HEK293 (cell line): ENCODE results near the gene CAVIN3.

Experiments used
- CTCF ChIA-PET: fragments of 350-600 bp; formaldehyde crosslinking; extraction: SDS; loops from one replicate; lab custom pipeline; 2021; ENCODE audit warnings: antibody characterized with exemption; lab: Yijun Ruan, JAX
- POLR2A ChIA-PET: fragments of 300-600 bp; formaldehyde crosslinking; extraction: SDS; loops from one replicate; lab custom pipeline; 2020; ENCODE audit warnings: antibody characterized with exemption, inconsistent platforms; lab: Yijun Ruan, JAX
- H3K27ac ChIP-seq: fragments of 200-500 bp; sonication (Bioruptor generic); 2 replicates; pipeline ENCODE4 v1.5.1; 2014; ENCODE audit warnings: low read depth, low read length, control low read depth, inconsistent platforms; ENCODE audit errors: extremely low read depth
- H3K36me3 ChIP-seq, 2 experiments: fragments of 200-500 bp in 1 of 2; sonication (Bioruptor generic) in 1 of 2; 1 replicate in 1 of 2; 2 replicates in 1 of 2; pipeline ENCODE4 v1.5.1; 2014 to 2017; ENCODE audit warnings: inconsistent platforms in 2 of 2, low read length in 2 of 2; ENCODE audit not compliant: control insufficient read depth in 2 of 2, insufficient read depth in 1 of 2
- H3K4me1 ChIP-seq: fragments of 200-500 bp; sonication (Bioruptor generic); 2 replicates; pipeline ENCODE4 v1.5.1; 2014; ENCODE audit warnings: mild to moderate bottlenecking, low read length, inconsistent platforms; ENCODE audit not compliant: control insufficient read depth, insufficient read depth
- H3K4me3 ChIP-seq: 2 replicates; pipeline ENCODE4 v1.5.1; 2011; ENCODE audit warnings: low read depth, mild to moderate bottlenecking, control low read depth, low read length, moderate library complexity
- H3K9me3 ChIP-seq: fragments of 200-500 bp; sonication (Bioruptor generic); 2 replicates; pipeline ENCODE4 v1.5.1; 2014; ENCODE audit warnings: low read depth, low read length, inconsistent platforms; ENCODE audit not compliant: control insufficient read depth, insufficient read depth
- GLI2 ChIP-seq: fragments of 450-650 bp; formaldehyde crosslinking; IDR thresholded peaks from 2 replicates; pipeline ENCODE4; 2017; ENCODE audit warnings: missing biosample characterization, missing genetic modification characterization, low read depth, borderline replicate concordance
- GLIS1 ChIP-seq: fragments of 450-650 bp; formaldehyde crosslinking; IDR thresholded peaks from 2 replicates; pipeline ENCODE4 v1.5.1; 2016; ENCODE audit warnings: missing biosample characterization, missing genetic modification characterization
- SCRT1 ChIP-seq: fragments of 450-650 bp; formaldehyde crosslinking; IDR thresholded peaks from 2 replicates; pipeline ENCODE4 v1.5.1; 2016; ENCODE audit warnings: missing biosample characterization, missing genetic modification characterization, borderline replicate concordance
- SP2 ChIP-seq: fragments of 450-650 bp; formaldehyde crosslinking; IDR thresholded peaks from 2 replicates; pipeline ENCODE4 v1.5.1; 2016; ENCODE audit warnings: missing biosample characterization, missing genetic modification characterization
- ZBTB20 ChIP-seq: fragments of 450-650 bp; formaldehyde crosslinking; IDR thresholded peaks from 2 replicates; pipeline ENCODE4 v1.5.1; 2016; ENCODE audit warnings: missing biosample characterization, missing genetic modification characterization
- ZBTB7A ChIP-seq: fragments of 450-650 bp; formaldehyde crosslinking; IDR thresholded peaks from 2 replicates; pipeline ENCODE4 v1.5.1; 2016; ENCODE audit warnings: low read depth, missing biosample characterization, missing genetic modification characterization
- ZNF121 ChIP-seq: fragments of 450-650 bp; formaldehyde crosslinking; IDR thresholded peaks from 2 replicates; pipeline ENCODE4 v1.5.1; 2016; ENCODE audit warnings: missing biosample characterization, missing genetic modification characterization
- ZNF138 ChIP-seq: fragments of 450-650 bp; formaldehyde crosslinking; IDR thresholded peaks from 2 replicates; pipeline ENCODE4 v1.5.1; 2016; ENCODE audit warnings: missing biosample characterization, missing genetic modification characterization, borderline replicate concordance
- ZNF140 ChIP-seq: fragments of 450-650 bp; formaldehyde crosslinking; IDR thresholded peaks from 2 replicates; pipeline ENCODE4 v1.5.1; 2016; ENCODE audit warnings: missing biosample characterization, missing genetic modification characterization
- ZNF175 ChIP-seq: fragments of 450-650 bp; formaldehyde crosslinking; IDR thresholded peaks from 2 replicates; pipeline ENCODE4 v1.5.1; 2016; ENCODE audit warnings: missing biosample characterization, missing genetic modification characterization
- ZNF214 ChIP-seq: fragments of 450-650 bp; formaldehyde crosslinking; IDR thresholded peaks from 2 replicates; pipeline ENCODE4 v1.5.1; 2017; ENCODE audit warnings: missing biosample characterization, mild to moderate bottlenecking, missing genetic modification characterization, borderline replicate concordance
- ZNF473 ChIP-seq: fragments of 450-650 bp; formaldehyde crosslinking; IDR thresholded peaks from 2 replicates; pipeline ENCODE4 v1.5.1; 2017; ENCODE audit warnings: missing biosample characterization, missing genetic modification characterization
- ZNF521 ChIP-seq: fragments of 450-650 bp; formaldehyde crosslinking; IDR thresholded peaks from 2 replicates; pipeline ENCODE4 v1.5.1; 2017; ENCODE audit warnings: missing biosample characterization, mild to moderate bottlenecking, missing genetic modification characterization
- ZNF549 ChIP-seq: fragments of 450-650 bp; IDR thresholded peaks from 2 replicates; pipeline ENCODE4 v1.5.1; 2018; ENCODE audit warnings: missing biosample characterization, missing genetic modification characterization, mild to moderate bottlenecking, inconsistent platforms, moderate library complexity
- ZNF560 ChIP-seq: fragments of 450-650 bp; formaldehyde crosslinking; IDR thresholded peaks from 2 replicates; pipeline ENCODE4 v1.5.1; 2017; ENCODE audit warnings: missing biosample characterization, missing genetic modification characterization, borderline replicate concordance
- ZNF600 ChIP-seq: fragments of 450-650 bp; formaldehyde crosslinking; IDR thresholded peaks from 2 replicates; pipeline ENCODE4 v1.5.1; 2016; ENCODE audit warnings: missing biosample characterization, missing genetic modification characterization
- ZNF677 ChIP-seq: fragments of 450-650 bp; IDR thresholded peaks from 2 replicates; pipeline ENCODE4 v1.5.0; 2018; ENCODE audit warnings: missing biosample characterization, mild to moderate bottlenecking, missing genetic modification characterization, moderate library complexity
- ZNF707 ChIP-seq: fragments of 450-650 bp; formaldehyde crosslinking; IDR thresholded peaks from 2 replicates; pipeline ENCODE4 v1.5.1; 2016; ENCODE audit warnings: missing biosample characterization, missing genetic modification characterization
- ZNF777 ChIP-seq: fragments of 450-650 bp; formaldehyde crosslinking; IDR thresholded peaks from 2 replicates; pipeline ENCODE4 v1.5.1; 2017; ENCODE audit warnings: missing biosample characterization, missing genetic modification characterization, borderline replicate concordance
- ZSCAN16 ChIP-seq: fragments of 450-650 bp; formaldehyde crosslinking; IDR thresholded peaks from 2 replicates; pipeline ENCODE4 v1.5.1; 2016; ENCODE audit warnings: missing biosample characterization, missing genetic modification characterization
- TF ChIP-seq, protein P1 (sequence below): fragments of 450-650 bp; formaldehyde crosslinking; IDR thresholded peaks from 2 replicates; pipeline ENCODE4 v1.5.1; 2016; ENCODE audit warnings: missing biosample characterization, missing genetic modification characterization
- TF ChIP-seq, protein P2 (sequence below): fragments of 450-650 bp; formaldehyde crosslinking; conservative IDR thresholded peaks from 2 replicates; pipeline ENCODE4 v1.5.1; 2016; ENCODE audit warnings: low read depth, missing biosample characterization, missing genetic modification characterization
- TF ChIP-seq, protein P3 (sequence below): fragments of 450-650 bp; formaldehyde crosslinking; IDR thresholded peaks from 2 replicates; pipeline ENCODE4 v1.5.1; 2016; ENCODE audit warnings: missing biosample characterization, missing genetic modification characterization

The CAVIN3 gene

DNA sequence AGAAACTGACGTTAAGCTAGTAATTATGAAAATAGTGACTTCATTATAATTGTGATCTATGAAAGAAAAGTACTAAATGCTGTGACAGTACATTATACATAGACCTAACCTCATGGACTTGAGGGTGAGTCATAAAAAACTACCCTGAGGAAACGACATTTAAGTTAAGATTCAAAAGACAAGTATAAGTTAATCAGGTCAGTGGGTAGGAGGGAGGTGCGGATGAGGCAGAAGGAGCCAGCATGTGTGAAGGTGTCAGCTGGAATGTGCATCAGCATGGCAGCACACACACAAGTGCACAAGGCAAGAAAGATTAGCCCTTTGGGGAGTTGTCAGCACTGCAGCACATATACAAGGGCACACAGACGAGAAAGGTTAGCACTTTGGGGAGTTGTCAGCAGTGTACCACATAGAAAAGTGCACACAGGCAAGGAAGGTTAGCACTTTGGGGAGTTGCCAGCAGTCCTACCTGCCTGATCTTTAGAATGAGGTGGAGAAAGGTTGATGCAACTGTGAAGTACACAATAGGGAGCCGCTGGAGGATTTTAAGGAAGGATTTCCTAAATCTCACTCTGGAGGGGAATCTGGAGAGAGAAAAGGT lies 31.6 kb upstream of the CAVIN3 start:
- Histone ChIP-seq H3K27ac (no peak overlapping the region), H3K4me3 (no peak overlapping the region), H3K4me1 (no peaks in the 10 kb centered on the region), H3K9me3 (no peaks in the 10 kb centered on the region), H3K36me3 (no peaks in the 10 kb centered on the region)
- TF ChIP-seq ZNF549 (tag by site-specific recombination) (no peak), ZNF600 (tag by site-specific recombination) (no peak), ZNF214 (tag by site-specific recombination) (no peak), ZNF707 (tag by site-specific recombination) (no peak), ZNF777 (tag by site-specific recombination) (no peak), ZNF140 (no peak), SP2 (tag by site-specific recombination) (no peak), ZNF560 (no peak), ZNF521 (tag by site-specific recombination) (no peak), SCRT1 (tag by site-specific recombination) (no peak), ZBTB7A (no peak)
- TF ChIP-seq, protein P1, sequence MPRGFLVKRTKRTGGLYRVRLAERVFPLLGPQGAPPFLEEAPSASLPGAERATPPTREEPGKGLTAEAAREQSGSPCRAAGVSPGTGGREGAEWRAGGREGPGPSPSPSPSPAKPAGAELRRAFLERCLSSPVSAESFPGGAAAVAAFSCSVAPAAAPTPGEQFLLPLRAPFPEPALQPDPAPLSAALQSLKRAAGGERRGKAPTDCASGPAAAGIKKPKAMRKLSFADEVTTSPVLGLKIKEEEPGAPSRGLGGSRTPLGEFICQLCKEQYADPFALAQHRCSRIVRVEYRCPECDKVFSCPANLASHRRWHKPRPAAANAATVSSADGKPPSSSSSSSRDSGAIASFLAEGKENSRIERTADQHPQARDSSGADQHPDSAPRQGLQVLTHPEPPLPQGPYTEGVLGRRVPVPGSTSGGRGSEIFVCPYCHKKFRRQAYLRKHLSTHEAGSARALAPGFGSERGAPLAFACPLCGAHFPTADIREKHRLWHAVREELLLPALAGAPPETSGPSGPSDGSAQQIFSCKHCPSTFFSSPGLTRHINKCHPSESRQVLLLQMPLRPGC (tag by site-specific recombination) = no peak
- ChIA-PET POLR2A (no interaction called here), CTCF (interaction anchor here (0.6 to 9.4 kb wide), 19 partner anchors 9 to 1029 kb away, joined by 3 to 101 read pairs (median 3); no protein-coding TSS in a partner anchor)

DNA sequence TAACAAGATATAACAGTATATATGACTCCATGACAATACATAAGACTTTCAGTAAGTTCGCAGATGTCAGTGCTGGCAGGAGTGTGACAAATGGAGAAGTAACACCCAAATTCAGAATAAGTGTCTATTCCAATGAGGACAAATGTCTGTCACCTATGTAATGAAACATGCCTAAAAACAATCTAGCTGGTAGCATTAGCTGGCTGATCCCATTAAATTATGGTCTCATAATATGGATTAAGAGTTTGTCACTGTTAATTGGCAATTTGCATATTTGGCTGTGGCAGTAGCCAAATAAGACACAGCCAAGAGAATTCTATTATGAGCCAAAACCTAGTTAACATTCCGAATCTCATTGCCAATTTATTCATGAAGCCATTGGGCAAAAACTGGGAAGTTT lies 30.2 kb upstream of the CAVIN3 start:
- H3K4me1 ChIP-seq = no peaks in the 10 kb centered on the region
- POLR2A ChIA-PET = no interaction called here
- no peak for TF ChIP-seq GLI2
- TF ChIP-seq ZNF175 (tag by site-specific recombination) = no peak
- no peak for TF ChIP-seq GLIS1 (tag by site-specific recombination)
- TF ChIP-seq ZSCAN16 (tag by site-specific recombination) = no peak
- no peak for TF ChIP-seq ZNF521 (tag by site-specific recombination)
- TF ChIP-seq ZNF677 (tag by site-specific recombination) = no peak
- no peak for TF ChIP-seq ZNF138 (tag by site-specific recombination)
- TF ChIP-seq, protein P2, sequence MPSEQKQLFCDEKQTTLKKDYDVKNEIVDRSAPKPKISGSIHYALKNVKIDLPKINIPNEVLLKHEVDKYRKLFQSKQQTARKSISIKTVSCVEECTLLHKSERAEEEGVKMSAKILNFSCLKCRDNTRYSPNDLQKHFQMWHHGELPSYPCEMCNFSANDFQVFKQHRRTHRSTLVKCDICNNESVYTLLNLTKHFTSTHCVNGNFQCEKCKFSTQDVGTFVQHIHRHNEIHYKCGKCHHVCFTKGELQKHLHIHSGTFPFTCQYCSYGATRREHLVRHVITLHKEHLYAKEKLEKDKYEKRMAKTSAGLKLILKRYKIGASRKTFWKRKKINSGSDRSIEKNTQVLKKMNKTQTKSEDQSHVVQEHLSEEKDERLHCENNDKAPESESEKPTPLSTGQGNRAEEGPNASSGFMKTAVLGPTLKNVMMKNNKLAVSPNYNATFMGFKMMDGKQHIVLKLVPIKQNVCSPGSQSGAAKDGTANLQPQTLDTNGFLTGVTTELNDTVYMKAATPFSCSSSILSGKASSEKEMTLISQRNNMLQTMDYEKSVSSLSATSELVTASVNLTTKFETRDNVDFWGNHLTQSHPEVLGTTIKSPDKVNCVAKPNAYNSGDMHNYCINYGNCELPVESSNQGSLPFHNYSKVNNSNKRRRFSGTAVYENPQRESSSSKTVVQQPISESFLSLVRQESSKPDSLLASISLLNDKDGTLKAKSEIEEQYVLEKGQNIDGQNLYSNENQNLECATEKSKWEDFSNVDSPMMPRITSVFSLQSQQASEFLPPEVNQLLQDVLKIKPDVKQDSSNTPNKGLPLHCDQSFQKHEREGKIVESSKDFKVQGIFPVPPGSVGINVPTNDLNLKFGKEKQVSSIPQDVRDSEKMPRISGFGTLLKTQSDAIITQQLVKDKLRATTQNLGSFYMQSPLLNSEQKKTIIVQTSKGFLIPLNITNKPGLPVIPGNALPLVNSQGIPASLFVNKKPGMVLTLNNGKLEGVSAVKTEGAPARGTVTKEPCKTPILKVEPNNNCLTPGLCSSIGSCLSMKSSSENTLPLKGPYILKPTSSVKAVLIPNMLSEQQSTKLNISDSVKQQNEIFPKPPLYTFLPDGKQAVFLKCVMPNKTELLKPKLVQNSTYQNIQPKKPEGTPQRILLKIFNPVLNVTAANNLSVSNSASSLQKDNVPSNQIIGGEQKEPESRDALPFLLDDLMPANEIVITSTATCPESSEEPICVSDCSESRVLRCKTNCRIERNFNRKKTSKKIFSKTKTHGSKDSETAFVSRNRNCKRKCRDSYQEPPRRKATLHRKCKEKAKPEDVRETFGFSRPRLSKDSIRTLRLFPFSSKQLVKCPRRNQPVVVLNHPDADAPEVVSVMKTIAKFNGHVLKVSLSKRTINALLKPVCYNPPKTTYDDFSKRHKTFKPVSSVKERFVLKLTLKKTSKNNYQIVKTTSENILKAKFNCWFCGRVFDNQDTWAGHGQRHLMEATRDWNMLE = no peak
- no peak for TF ChIP-seq ZNF473 (tag by site-specific recombination)
- TF ChIP-seq ZNF121 (tag by site-specific recombination) = no peak
- TF ChIP-seq, protein P3, sequence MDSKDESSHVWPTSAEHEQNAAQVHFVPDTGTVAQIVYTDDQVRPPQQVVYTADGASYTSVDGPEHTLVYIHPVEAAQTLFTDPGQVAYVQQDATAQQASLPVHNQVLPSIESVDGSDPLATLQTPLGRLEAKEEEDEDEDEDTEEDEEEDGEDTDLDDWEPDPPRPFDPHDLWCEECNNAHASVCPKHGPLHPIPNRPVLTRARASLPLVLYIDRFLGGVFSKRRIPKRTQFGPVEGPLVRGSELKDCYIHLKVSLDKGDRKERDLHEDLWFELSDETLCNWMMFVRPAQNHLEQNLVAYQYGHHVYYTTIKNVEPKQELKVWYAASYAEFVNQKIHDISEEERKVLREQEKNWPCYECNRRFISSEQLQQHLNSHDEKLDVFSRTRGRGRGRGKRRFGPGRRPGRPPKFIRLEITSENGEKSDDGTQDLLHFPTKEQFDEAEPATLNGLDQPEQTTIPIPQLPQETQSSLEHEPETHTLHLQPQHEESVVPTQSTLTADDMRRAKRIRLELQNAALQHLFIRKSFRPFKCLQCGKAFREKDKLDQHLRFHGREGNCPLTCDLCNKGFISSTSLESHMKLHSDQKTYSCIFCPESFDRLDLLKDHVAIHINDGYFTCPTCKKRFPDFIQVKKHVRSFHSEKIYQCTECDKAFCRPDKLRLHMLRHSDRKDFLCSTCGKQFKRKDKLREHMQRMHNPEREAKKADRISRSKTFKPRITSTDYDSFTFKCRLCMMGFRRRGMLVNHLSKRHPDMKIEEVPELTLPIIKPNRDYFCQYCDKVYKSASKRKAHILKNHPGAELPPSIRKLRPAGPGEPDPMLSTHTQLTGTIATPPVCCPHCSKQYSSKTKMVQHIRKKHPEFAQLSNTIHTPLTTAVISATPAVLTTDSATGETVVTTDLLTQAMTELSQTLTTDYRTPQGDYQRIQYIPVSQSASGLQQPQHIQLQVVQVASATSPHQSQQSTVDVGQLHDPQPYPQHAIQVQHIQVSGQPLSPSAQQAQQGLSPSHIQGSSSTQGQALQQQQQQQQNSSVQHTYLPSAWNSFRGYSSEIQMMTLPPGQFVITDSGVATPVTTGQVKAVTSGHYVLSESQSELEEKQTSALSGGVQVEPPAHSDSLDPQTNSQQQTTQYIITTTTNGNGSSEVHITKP (tag by site-specific recombination) = no peak
- TF ChIP-seq ZBTB20 (tag by site-specific recombination) = no peak
- TF ChIP-seq, all 188 proteins: peak for 0
- H3K4me3 ChIP-seq = no peak overlapping the region
- no peak overlapping the region for H3K27ac ChIP-seq
- H3K9me3 ChIP-seq = no peaks in the 10 kb centered on the region
- no peaks in the 10 kb centered on the region for H3K36me3 ChIP-seq
- CTCF ChIA-PET = interaction anchor here (0.6 to 9.4 kb wide), 7 partner anchors 12 to 874 kb away, joined by 3 to 101 read pairs (median 15); no protein-coding TSS in a partner anchor
